CD1c-positive myeloid dendritic cell (primary cell): Measurements from ENCODE around the gene KCNT2.
"Not testable (repeated sequence)": the region's sequence is repeated elsewhere in the genome, so short reads cannot be mapped to it uniquely, and the experiment has no call there.

Experiments used
- DNase-seq: peaks from one replicate; pipeline ENCODE4 v3.0.0-alpha.2; 2016; ENCODE audit errors: extremely low spot score

The KCNT2 gene

DNA sequence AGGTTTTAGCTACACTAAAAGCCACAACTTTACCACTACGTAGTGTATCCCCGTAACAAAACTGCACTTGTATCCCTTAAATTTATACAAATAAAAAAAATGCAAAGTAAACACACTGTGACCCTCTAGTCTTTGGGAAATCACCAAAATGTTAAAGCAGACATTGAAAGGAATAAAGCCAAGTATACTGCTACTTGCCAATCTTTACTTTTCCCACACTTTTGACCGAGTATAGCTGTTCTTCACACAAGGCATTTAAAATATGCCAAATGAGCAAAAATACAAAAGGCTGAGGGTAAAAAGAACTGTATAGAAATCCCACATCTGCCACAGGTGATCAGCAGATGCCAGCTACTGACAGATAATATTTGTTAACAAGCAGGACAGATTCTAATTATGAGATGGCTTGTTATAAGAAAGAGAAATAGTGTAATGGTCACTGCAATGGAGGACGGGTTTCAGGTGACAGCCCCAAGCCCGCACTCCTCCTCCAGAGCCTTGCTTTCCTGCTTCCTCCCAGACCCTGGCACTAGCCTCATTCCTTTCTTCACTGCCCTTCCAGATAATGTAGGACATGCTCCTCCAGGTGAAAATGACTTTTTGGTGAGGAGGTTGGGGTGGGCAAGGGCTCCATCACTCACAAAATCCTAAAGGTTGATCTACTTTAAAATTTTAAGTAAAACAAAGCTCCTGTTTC lies 18.1 kb downstream of the KCNT2 start:
- DNase-seq: no peak

DNA sequence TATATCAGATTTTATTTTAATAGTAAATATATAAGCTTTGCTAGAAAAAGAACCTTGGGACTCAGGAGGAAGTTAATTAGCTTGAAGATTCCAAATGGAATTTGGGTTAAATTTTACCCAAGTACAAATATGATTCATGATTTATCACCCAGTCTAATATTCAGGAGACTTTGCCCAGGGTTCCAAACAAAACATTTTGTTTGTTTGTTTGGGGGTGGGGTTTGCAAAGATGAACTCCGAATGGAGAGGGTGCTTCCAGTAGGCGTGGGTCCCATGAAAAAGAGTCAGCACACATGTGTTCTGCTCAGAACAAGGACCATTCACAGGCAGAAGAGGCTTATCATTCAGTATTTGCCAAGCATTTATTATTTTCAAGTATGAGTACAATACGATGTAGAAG lies 23.5 kb downstream of the KCNT2 start:
- no peak for DNase-seq

DNA sequence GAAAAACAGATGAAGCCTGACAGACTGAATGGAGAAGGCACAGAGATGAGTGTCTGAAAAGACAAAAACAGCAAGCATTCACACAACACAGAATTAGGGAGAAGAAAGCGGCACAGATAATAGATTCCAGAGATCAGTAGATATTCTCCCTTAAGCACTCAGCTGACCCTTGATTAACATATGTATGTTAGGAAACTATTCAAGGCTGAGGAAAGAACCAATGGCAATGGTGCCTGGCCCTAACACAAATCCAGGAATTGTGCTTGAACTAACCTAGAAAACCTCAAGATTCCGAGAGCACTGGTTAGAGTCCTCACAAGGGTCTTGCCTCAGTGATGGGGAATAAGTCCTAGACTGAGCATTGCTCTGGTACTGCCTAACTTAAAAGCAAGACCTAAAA lies 30.9 kb downstream of the KCNT2 start:
- DNase-seq: no peak

DNA sequence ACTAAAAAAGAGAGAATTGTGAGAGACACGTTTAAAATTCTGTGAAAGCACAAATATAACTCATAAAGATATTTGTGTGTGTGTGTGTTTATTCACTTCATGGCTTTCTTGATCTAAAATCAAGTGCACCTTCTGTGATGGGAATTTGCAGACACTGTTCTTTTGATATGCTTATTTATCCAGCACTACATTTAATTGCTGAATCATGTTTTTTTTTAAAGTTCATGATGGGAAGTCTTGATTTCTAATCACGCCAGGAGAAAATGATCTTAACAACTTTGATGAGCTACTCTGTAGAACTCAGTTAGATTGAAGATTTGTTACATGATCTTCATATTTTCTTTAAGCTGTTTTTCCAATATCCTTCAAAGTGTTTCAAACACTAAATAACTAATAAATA lies 35.0 kb downstream of the KCNT2 start:
- DNase-seq: no peak

DNA sequence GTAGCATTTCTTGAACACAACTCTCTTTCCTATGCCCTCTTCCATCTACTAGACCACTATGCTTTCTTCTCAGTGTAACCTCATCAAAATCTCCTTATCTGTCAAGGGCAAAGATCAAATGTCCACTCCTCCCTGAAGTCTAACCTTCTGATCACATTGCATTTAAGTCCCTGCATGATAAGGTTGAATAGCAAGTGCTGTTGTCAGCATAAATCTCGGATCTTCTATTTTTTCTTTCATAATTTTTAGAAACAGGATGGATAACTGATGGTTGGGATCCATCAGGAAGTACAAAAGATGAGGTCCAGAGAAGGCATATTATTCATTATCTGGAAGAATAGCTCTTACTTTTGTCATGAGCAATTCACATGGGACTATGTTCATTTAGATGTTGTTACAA lies 41.0 kb downstream of the KCNT2 start:
- DNase-seq: no peak

DNA sequence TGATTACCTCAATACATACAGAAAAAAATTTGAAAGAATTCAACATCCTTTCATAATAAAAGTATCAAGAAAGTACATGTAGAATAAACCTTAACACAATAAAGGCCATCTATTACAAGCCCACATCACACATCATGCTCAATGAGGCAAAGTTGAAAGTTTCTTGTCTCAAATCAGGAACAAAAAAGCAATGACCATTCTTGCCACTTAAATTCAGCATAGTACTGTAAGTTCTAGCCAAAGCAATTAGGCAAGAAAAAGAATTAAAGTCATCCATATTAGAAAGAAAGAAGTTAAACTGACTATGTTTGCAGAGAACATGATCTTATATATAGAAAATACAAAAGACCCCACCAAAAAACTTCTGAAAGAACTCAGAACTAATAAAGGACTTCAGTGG lies 44.5 kb downstream of the KCNT2 start:
- no peak for DNase-seq

DNA sequence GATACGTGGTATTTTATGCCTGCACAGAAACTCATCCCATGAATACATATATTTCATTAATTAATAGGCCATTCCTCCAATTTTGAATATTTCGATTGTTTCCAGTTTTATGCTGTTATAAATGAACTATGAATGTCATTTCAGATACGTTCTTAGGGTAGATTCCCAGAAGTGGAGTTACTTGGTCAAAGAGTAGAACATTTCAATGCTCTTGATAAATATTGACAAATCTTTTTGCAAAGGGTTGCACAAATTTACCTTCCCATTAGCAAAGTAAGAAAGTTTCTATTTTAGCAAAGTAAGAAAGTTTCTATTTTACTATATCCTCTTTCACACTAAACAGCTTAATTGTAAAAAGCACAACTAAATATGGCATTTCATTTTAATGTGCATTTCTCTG lies 48.9 kb downstream of the KCNT2 start:
- no peak for DNase-seq

DNA sequence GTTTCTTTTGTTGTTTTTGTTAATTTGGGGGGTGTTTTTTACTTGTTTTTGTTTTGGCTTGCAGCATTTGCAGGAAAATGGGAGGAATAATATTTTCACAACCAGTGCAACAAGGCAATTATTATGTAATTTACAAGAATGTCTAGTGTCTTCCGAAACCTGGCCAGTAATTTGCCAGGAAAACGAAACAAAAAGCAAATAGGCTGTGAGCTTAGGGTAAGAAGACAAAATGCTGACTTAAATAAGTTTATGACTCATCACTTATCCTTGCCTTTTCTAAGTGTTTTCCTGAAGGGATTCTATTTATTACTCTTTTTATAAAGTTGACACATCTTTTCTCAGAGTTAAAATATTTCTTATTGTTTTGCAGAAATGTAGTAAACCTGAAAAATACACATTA lies 49.8 kb downstream of the KCNT2 start:
- DNase-seq: no peak

DNA sequence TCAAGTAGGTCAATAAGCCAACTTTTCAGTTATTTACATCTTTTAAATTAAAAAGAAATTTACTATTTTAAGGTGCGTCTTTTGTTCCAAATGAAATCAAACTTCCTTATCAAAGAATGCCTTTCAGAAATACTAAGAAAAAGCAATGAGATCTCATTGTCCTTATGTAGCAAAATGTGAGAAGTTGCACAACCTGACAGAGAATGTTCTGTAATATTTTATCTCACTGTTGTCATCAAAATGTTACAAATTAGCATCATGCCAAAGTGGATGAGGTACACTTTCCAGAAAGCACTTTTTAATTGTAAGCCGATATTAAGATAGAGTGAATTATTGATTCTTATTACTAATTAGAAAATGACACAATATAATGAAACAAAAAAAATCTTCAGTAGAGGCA lies 50.4 kb downstream of the KCNT2 start:
- no peak for DNase-seq

DNA sequence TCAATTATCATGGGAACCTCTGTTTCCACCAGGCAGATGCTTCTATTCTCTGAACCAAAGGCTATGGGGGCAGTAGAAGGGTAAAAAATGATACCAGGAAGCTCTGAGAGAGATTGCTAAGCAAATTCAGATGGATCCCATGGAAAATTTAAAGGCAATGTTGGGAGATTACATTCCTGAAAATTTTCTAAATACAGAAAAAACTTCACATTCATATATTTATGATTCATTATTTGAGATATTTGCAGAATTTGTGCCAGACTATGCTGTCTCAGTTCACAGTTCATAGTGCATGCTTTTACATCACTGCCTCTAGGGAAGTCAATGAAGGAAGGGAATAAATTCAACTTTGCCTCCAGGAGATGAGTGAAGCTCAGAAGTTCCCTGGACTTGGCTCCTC lies 57.5 kb downstream of the KCNT2 start:
- DNase-seq: no peak

DNA sequence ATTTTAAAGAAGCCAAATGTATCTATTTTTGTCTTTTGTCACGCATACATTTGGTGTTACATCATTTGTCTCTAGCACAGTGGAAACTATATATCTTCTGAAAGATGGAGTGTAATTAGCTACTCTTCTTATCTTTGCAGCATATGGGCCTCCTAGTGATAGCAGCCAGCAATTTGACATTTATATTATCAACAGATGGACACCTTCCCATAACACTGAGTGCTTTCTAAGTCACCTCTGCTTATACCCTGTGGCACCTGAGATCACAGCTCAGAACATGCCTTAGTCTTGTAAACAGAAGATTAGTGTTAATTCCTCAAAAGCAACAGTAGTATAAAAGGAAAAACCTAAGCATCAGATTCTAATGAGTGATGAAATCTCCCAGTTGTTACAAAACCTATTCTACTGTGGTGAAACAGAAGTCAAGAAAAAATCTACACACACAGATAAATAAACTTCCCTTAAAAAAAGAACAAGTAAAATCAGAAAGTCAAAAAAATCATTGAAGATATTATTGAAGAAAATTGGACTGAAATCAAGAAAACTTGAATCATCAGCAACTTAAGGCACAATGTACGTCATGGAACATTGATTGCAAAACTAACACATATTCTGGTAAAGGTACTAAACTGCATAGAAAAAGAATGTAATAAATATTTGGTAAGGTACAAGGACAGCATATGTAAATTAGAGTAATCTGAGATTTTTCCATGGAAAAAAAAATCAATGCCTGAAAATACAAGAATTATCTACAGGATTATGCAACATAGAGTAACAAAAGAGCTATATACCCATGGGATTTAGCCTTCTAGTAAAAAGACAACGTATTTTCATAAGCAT lies 61.7 kb downstream of the KCNT2 start:
- no peak for DNase-seq

DNA sequence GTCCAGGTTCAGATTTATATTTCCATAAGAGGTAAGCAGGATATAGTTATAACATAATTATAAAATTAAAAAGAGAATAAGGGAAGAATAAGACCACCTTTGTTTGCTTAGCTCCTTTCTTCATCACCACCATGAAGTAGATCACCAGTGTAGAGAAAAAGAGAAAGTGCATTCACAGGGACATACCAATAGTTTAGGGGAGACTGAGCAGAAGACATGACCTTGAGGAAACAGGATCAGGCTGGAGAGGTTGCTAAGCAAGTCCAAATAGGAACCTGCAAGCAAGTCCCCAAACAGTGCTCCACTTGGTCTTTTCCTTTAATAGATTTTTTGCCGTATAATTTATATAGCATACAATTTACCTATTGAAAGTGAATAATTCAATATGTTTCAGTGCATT lies 63.0 kb downstream of the KCNT2 start:
- no peak for DNase-seq

DNA sequence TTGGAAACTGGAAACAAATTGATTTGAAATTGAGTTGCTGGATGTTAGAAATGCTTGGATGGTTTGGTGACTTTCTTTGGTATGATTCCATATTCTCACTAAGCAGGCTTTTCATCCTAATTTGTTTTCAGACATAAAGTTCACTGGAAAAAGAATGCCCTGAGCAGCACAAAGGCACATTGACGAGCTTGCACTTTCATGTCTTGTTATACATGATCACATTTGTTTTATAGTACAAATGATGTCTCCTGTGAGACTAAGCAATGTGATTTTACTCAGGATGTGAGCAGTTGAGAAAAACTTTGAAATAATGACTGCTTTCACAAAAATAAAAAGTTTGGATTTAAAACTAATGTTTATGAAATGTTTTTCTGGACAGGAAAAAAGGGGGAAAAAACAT lies 63.6 kb downstream of the KCNT2 start:
- DNase-seq: no peak

DNA sequence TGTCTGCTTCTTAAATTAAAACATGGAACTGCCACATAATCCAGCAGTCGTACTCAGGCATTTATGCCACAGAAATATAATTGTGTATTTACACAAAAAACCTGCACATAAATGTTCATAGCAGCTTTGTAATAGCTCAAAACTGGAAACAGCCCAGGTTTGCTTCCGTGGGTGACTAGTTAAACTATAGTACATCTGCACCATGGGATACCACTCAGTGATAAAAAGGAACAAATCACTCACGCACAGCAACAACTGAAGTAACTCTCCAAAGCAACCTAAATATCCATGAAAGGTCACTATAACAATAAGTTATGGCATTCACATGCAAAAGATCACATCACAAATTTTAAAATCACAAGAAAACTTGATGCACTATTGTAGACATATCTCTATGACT lies 64.4 kb downstream of the KCNT2 start:
- no peak for DNase-seq

DNA sequence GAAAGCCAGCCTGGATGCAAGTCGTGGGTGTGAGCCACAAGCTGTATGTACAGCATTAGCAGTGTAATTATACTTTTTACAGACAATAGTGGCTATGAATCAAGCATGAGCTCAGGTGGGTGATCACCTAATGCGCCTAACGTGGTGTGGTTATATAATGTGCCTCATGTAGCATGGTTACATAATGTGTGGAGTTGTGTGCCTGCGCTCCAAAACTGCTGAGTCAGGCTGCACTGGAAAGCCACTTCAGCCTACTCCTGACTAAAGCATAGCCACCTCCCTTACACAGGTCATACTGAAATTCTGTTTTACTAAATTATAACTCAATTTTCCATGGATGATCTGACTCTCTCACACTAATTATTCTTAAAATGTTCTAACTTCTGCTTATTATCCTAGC lies 69.8 kb downstream of the KCNT2 start:
- no peak for DNase-seq

DNA sequence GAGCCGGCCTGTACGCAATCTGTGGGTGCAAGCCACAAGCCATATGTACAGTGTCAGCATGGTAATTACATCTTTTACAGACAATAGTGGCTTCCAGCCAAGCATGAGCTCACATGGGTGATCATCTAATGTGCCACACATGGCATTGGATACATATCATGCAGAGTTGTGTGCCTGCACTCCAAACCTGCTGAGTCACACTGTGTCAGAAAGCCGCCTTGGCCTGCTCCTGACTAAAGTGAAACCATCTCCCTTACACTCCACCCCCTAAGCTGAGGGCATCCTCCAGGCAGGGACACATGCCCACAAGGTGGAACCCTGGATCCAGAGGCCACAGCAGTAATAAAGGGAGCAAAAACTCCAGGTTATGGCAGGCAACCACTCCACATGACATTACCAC lies 72.5 kb downstream of the KCNT2 start:
- no peak for DNase-seq

DNA sequence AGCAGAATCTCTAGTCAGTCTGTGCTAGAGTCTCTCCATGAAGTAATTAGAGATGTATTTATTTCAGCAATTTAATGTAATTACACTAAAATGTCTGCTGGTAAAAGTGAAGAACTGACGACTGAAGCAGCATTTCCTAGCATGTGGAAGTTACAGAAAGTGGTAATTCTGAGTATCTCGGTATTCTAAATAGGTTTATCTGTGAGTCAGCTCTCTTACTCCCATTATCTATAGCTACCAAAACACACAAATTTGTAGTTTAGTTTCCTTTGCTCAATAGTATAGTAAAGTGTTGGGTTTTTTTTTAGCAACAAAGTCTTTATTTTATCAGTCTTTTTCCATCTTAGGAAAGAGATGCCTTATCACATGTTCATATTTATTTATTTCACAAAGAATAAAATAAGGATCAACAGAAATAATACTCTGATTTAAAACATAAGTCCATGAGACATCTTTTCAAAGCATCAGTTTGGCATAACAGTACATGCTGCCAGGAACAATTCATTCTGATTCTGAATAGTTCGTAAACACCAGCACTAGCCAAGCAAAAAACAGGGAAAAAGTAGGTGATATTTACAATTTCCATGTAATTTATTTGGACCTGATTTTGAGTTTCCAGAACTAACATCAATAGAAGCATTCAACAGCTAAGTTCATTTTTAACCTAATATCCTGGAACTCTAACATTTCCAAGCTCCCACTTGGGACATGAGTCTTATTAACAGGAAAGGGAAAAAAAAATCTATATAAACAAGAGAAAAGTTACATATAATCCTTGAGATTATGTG lies 76.3 kb downstream of the KCNT2 start:
- DNase-seq: no peak

DNA sequence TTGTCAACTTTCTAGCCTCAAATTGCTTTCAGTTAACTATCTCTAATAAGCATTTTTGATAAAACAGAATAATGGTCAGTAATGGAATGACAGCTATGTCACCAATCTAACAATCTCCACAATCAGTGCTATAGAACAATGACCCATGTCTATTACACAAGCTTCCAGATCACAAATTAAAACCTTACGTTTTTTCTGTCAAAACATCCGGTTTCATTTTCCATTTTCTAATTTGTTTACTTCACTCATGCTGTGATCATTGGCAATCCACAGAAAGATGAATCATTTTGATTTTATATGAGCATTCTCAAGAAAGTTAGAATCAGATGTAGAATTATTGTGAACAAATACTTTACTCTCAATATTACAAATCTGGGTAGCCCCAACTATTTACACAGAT lies 80.3 kb downstream of the KCNT2 start:
- DNase-seq: no peak

DNA sequence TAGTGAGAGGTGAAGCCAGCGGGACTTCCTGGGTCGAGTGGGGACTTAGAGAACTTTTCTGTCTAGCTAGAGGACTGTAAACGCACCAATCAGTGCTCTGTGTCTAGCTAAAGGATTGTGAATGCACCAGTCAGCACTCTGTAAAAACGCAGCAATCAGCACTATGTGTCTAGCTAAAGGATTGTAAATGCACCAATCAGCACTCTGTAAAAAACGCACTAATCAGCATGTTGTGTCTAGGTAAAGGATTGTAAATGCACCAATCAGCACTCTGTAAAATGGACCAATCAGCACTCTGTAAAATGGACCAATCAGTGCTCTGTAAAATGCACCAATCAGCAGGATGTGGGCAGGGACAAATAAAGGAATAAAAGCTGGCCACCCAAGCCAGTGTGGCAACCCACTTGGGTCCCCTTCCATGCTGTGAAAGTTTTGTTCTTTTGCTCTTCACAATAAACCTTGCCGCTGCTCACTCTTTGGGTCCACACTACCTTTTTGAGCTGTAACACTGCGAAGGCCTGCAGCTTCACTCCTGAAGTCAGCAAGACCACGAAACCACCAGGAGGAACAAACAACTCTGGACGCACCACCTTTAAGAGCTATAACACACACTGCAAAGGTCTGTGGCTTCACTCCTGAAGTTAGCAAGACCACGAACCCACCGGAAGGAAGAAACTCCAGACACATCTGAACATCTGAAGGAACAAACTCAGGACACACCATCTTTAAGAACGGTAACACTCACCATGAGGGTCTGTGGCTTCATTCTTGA lies 85.5 kb downstream of the KCNT2 start:
- DNase-seq: not testable (repeated sequence)

DNA sequence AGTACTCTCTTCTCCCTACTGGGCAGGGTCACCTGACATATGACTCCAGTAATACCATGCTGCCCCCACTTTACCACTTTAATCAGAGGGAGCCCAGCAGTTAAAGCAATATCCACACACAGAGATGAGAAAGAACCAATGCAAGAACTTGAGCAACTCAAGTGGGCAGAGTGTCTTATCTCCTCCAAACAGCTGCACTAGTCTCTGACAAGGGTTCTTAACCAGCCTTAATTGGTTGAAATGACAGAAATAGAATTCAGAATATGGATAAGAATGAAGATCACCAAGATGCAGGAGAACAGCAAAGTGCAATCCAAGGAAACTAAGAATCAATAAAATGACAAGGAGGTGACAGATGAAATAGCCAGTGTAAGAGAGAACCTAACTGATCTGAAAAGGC lies 91.0 kb downstream of the KCNT2 start:
- DNase-seq: no peak

DNA sequence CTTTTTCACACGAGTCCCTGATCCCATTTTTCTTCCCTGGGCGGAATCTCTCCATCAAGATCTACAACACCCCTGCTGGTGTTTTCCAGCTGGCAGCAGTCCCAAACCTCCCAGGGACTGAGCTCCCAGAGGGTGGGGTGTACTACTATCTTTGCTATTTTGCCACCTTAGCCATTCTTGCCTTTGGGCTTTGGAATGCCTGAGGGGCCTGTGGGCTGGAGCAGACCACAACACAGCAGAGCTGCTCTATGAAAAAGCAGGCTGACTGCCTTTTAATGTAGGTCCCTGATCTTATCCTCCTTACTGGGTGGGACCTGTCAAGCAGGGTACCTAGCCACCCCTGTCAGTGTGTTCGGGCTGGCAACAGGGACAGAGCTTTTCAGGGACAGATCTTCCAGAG lies 91.9 kb downstream of the KCNT2 start:
- no peak for DNase-seq

DNA sequence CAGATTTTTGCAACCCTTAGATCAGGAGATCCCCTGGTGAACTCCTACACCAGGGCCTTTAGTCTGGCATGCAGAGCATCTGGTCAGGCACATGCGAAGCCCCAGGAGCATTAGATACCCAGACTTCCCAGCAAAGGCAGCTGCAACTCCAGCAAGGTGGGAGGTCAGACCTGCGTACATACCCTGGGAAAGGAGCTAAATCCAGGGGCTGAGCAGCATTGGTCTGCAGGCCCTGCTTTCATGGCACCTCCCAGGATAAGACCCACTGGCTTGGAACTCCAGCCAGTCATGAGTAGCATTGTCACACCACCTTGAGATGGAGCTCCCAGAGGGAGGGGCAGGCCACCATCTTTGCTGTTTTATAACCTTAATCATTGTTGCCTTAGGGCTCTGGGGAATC lies 92.3 kb downstream of the KCNT2 start:
- no peak for DNase-seq
